ENCODE data around the gene OLFML3. TPM values are rescaled to one million over a fixed set of nuclear protein-coding genes. Genes with fewer than 3 reads are reported as not detected.
"Not testable (repeated sequence)": the region's sequence is repeated elsewhere in the genome, so short reads cannot be mapped to it uniquely, and the experiment has no call there.

OLFML3 gene
- total and polyA plus RNA-seq, 2 of the 13 experiments (the other 11 are each of a cell fraction or from before 2014, with no cell fraction given) = 2.0 to 5.1 TPM

GRCh38 chr1:113947388-113948107, 31.7 kb upstream of the OLFML3 start:
- 14% methylated on average over 3 of the region's 3 CpGs for WGBS (ENCODE audit: low lambda C conversion rate)

DNA sequence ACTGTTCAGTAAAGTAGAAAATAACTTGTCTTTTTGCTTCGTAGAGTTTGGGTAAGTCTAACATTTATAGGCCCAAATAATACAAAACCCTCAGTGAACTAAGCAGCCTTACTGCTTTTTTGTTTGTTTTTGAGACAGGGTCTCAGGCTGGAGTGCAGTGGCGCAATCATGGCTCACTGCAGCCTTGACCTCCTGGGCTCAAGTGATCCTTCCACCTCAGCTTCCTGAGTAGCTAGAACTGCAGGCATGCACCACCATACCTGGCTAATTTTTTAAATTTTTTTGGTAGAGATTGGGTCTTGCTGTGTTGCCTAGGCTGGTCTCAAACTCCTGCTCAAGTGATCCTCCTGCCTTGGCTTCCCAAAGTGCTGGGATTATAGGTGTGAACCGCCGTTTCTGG, 31.1 kb upstream of the OLFML3 start:
- ATAC-seq = peak; percentile 75
- H3K36me3 ChIP-seq (replicated peaks in 1 of 2; ENCODE audit: control insufficient read depth in 1 of 2, insufficient read depth in 2 of 2, low read length in 2 of 2); H3K9me3 ChIP-seq (ENCODE audit: low read length); H3K27me3 ChIP-seq (ENCODE audit: control insufficient read depth in 1 of 2, insufficient read depth in 2 of 2, low read length in 2 of 2); H4K20me1 ChIP-seq (ENCODE audit: insufficient read depth, low read length); in situ Hi-C loops (cut with HindIII; ENCODE audit: extremely low pct_ligation_motif_present, low pct_unique_long_range_greater_than_20kb); CTCF ChIA-PET (ENCODE audit: low intra/inter-chr PET ratio, low total read pairs); H2AFZ ChIP-seq (ENCODE audit: low read length); FAIRE-seq; BruUV-seq (replicated peaks); H3K9ac ChIP-seq (ENCODE audit: insufficient read depth, low read depth, low read length); TF ChIP-seq EP300 (CRISPR knock-in tag; IDR thresholded peaks at IDR 0.05; ENCODE audit: borderline replicate concordance); CREM (CRISPR knock-in tag; IDR thresholded peaks at IDR 0.05): not testable (repeated sequence)
- intact Hi-C loops (cut with micrococcal nuclease; ENCODE audit: unreplicated experiment) = loop anchor here (2.0 to 5.0 kb wide), 2 partner anchors 17 to 111 kb away; no protein-coding TSS in a partner anchor
- H3K4me3 ChIP-seq (replicated peaks in 1 of 3; ENCODE audit: insufficient read depth in 1 of 3, low read depth in 2 of 3, low read length in 3 of 3) = peak overlapping the region in 2 of 3 experiments; percentile 5 to 27; a peak in 2 of 6 replicates
- peaks cover 67% of the 10 kb centered on the region for H3K79me2 ChIP-seq (ENCODE audit: insufficient read depth, low read length)
- H3K4me2 ChIP-seq (ENCODE audit: low read depth, low read length) = peak overlapping the region; percentile 37
- peak overlapping the region; percentile 62 for H3K27ac ChIP-seq (ENCODE audit: extremely low read length, insufficient read depth, low read length)
- peaks cover 58% of the 10 kb centered on the region for H3K4me1 ChIP-seq (ENCODE audit: insufficient read depth, low read length)
- DNase-seq (ENCODE audit: low spot score) = peak; percentile 35
- POLR2A ChIA-PET = interaction anchor here (4.9 kb wide), 1 partner anchor 18 kb away, joined by 37 read pairs; the partner anchor contains the start of gene HIPK1
- 14% methylated on average over 4 of the region's 4 CpGs for WGBS (ENCODE audit: low lambda C conversion rate)
- TF ChIP-seq HOXD1 (CRISPR knock-in tag; IDR thresholded peaks at IDR 0.05) (0 out of 2 replicates have a peak, but pooled peaks have one; percentile 22), EP300 (IDR thresholded peaks at IDR 0.05; ENCODE audit: low read depth in 2 of 2, low read length in 2 of 2) (peak in 1 of 2 experiments; percentile 47; a peak in 1 of 4 replicates), ZNF460 (CRISPR knock-in tag; IDR thresholded peaks at IDR 0.05; ENCODE audit: borderline replicate concordance) (peak; percentile 60; the same call in 1 of the 2 replicates), ZNF232 (CRISPR knock-in tag; IDR thresholded peaks at IDR 0.05; ENCODE audit: borderline replicate concordance) (0 out of 2 replicates have a peak, but pooled peaks have one; percentile 24), HMG20A (CRISPR knock-in tag; IDR thresholded peaks at IDR 0.05; ENCODE audit: borderline replicate concordance) (peak; percentile 82; the same call in 1 of the 2 replicates), KMT2A (CRISPR knock-in tag; IDR thresholded peaks at IDR 0.05) (peak; percentile 37; the same call in 1 of the 2 replicates), ATF4 (CRISPR knock-in tag; IDR thresholded peaks at IDR 0.05) (0 out of 4 replicates have a peak, but pooled peaks of 1 of the 2 experiments have one; percentile 27), ZMYM3 (CRISPR knock-in tag; IDR thresholded peaks at IDR 0.05) (peak; percentile 49; the same call in 1 of the 2 replicates), ZNF430 (CRISPR knock-in tag; IDR thresholded peaks at IDR 0.05) (0 out of 2 replicates have a peak, but pooled peaks have one; percentile 14), CREM (IDR thresholded peaks at IDR 0.05) (peak; percentile 32; the same call in 1 of the 2 replicates), ZFX (CRISPR knock-in tag; IDR thresholded peaks at IDR 0.05; ENCODE audit: low read depth) (0 out of 2 replicates have a peak, but pooled peaks have one; percentile 32), ETV5 (CRISPR knock-in tag; IDR thresholded peaks at IDR 0.05; ENCODE audit: borderline replicate concordance) (peak; percentile 70; the same call in 1 of the 2 replicates), ZEB1 (IDR thresholded peaks at IDR 0.05; ENCODE audit: insufficient replicate concordance, low read depth) (peak; percentile 46), PHF21A (CRISPR knock-in tag; IDR thresholded peaks at IDR 0.05) (peak; percentile 47)

More at GRCh38 chr1:113947388-113948107, 31.7 kb upstream of the OLFML3 start:
- Histone ChIP-seq H3K9me3 (ENCODE audit: low read length) (no peaks in the 10 kb centered on the region), H3K4me1 (ENCODE audit: insufficient read depth, low read length) (peaks cover 58% of the 10 kb centered on the region), H3K27me3 (ENCODE audit: control insufficient read depth in 1 of 2, insufficient read depth in 2 of 2, low read length in 2 of 2) (no peaks in the 10 kb centered on the region), H3K27ac (ENCODE audit: extremely low read length, insufficient read depth, low read length) (peak overlapping the region; percentile 62), H3K4me3 (replicated peaks in 1 of 3; ENCODE audit: insufficient read depth in 1 of 3, low read depth in 2 of 3, low read length in 3 of 3) (peak overlapping the region in 2 of 3 experiments; percentile 5 to 27; a peak in 2 of 6 replicates), H2AFZ (ENCODE audit: low read length) (no peak overlapping the region), H4K20me1 (ENCODE audit: insufficient read depth, low read length) (peaks cover 8% of the 10 kb centered on the region; the same call in 1 of the 2 replicates), H3K36me3 (replicated peaks in 1 of 2; ENCODE audit: control insufficient read depth in 1 of 2, insufficient read depth in 2 of 2, low read length in 2 of 2) (peaks cover 1 to 8% of the 10 kb centered on the region in 2 experiments; a peak in 3 of 5 replicates), H3K79me2 (ENCODE audit: insufficient read depth, low read length) (peaks cover 72% of the 10 kb centered on the region), H3K9ac (ENCODE audit: insufficient read depth, low read depth, low read length) (peak overlapping the region; percentile 36), H3K4me2 (ENCODE audit: low read depth, low read length) (peak overlapping the region; percentile 37)
- POLR2A ChIA-PET = interaction anchor here (4.9 kb wide), 1 partner anchor 17 kb away, joined by 37 read pairs; the partner anchor contains the start of gene HIPK1
- in situ Hi-C loops (cut with HindIII; ENCODE audit: extremely low pct_ligation_motif_present, low pct_unique_long_range_greater_than_20kb) (no loop called here), intact Hi-C loops (cut with micrococcal nuclease; ENCODE audit: unreplicated experiment) (loop anchor here (2.0 to 5.0 kb wide), 2 partner anchors 17 to 110 kb away; no protein-coding TSS in a partner anchor)
- FAIRE-seq (no peak), ATAC-seq (peak; percentile 47), DNase-seq (ENCODE audit: low spot score) (no peak)
- no TSS peak for BruUV-seq (replicated peaks)
- TF ChIP-seq PITX1 (CRISPR knock-in tag; IDR thresholded peaks at IDR 0.05) = no peak
- TF ChIP-seq MED13 (CRISPR knock-in tag; IDR thresholded peaks at IDR 0.05) = peak; percentile 5; the same call in 1 of the 2 replicates
- CTCF ChIA-PET (ENCODE audit: low intra/inter-chr PET ratio, low total read pairs) = no interaction called here

Measured in HepG2 (cell line).